ENCODE measurements around the gene SPATA24.
A peak's percentile ranks its signal among the peaks of the same experiment; 100 is the strongest.
"Not testable (repeated sequence)": the region's sequence is repeated elsewhere in the genome, so short reads cannot be mapped to it uniquely, and the experiment has no call there.

Gene SPATA24

DNA sequence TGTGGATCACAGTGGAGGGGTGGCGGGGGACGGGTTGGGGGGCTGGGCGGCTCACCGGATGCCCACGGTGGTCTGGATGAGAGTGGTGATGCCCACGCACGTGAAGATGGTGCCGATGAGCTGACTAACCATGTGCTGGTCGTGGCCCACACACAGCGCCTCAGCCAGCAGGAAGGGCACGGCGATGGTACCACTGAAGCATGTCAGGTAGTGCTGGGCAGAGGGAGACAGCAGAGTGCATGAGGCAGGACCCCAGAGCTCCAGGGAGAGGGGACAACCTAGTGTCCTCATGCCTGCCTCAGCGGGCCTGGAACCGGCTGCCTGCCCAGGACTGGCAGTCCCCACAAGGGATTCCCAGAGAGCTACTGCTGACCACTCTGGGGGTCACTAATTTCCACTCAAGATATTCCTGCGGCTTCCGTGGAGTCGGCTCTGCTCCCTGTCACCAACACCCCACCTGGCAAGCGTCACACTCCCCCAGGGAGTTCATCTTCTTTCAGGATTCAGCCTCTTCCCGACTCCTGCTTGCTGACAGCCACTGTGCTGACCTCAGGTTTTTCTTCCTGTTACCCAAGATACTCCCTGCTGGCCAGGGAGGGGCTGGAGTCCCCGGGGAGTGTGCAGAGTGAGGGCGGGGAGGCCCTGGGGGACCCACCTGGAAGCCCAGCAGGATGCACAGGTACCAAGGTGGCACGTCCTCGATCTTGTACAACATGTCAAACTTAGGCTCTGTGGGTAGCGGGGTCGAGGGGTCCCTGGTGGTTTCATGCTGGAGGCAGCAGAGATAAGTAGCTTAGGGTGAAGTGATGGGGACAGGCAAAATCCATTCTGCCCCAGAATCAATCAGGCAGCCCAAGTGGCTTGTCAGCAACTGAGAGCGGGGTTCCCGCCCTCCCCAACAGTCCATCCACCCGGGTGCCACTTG is 21.8 kb downstream of the SPATA24 start:
- no peak for DNase-seq

DNA sequence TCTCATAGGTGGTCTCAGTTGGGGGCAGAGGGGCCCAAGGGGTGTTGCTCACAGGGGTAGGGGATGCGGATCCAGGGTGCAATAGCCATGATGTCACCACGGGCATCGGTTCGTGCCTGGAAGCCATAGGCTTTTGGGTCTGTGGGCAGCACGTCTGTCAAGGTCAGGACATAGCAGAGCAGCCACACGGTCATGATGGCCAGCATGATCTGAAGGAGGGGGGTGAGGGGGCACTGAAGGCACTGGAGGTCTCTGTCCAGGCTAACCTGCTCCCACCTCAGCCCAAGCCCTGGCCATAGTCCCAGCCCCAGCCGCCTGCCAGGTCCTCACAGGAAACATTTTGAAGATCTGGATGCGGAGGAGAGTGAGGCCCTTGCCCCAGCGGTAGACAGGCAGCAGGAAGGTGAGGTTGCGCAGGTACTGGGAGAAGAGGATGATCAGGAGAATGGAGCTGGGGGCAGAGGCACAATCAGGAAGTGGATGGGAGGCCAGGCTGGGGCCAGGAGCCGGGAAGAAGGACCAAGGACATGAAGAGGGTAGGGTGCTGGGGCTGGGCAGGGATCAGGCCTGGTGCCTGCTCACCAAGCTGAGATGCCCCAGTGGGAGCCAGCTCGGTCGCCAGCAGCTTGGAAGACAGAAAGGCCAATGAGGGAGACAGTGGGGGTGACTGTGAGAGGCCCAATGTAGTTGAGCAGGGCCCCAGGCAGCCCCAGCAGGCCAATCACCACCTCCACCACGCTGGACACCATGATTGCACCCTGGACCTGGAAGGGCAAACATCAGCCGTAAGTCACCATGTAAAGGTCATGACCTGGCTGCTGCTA is 24.1 kb downstream of the SPATA24 start:
- no peak for DNase-seq

DNA sequence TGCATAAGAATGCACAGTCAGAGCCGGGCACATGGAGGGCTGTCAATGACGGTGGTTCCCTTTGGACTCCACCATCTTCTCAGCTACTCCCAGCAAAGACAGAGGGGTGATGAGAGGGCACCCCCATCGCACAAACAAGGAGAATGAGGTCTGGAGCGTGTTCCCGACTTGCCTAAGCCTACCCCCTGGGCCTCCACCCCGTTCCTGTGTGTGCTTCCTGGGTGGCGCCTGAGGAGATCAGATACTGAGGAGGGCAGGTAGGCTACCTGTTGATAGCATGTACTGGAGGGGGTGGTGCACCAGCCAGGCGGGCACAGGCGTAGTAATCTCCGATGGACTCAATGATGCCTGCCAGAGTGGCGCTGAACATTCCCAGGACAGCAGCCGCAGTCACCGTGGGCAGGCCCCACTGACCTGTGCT is 24.9 kb downstream of the SPATA24 start:
- no peak for DNase-seq

DNA sequence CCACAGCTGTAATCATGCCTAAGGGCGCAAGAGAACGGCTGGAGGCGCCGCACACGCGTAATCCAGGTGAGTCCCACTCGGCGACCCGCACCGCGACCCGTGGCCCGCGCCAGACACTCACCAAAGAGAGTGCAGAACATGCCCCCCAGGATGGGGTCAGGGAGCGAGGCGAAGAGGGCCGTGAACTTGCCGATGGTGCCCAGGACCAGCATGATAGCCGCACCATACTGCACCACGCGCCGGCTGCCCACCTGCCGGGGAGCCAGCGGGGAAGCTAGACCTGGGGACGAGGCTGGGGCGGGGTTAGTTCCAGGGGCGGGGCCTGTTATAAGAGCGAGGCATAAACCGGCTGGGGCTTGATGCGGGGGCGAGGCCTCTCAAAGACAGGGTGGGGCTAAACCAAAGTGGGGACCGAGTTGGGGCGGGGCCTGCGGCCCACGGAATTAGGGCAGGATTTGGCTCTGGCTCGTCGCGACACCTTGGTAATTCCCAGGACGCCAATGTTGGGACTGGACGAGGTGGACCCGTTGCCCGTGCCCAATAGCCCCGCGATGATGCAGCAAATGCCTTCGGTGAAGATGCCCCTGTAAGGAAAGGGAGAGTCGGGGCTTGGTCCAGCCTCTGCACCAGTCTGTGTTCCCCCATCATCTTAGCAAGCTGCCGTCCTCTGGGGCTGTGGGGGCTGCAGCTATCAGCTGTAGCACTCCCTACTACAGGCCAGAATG is 25.6 kb downstream of the SPATA24 start:
- no peak for DNase-seq

DNA sequence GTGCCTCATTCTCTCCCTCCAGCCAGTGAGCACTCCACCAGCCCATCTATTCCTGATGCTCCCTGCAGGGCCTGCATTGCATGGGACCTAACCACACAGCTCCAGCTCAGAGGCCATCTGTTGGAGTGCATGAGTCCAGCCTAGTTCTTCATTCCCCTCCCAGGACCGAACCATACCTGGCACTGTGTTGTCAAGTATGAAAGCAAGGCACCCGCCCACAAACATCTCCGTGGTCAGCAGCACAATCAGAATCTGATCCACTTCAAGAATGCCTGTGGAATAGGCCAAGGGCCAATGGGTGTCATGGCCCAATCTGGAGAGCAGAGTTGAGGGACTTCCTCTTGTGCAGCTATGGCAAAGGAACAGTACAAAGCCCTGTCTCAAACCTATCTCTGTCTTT is 26.7 kb downstream of the SPATA24 start:
- no peak for DNase-seq

DNA sequence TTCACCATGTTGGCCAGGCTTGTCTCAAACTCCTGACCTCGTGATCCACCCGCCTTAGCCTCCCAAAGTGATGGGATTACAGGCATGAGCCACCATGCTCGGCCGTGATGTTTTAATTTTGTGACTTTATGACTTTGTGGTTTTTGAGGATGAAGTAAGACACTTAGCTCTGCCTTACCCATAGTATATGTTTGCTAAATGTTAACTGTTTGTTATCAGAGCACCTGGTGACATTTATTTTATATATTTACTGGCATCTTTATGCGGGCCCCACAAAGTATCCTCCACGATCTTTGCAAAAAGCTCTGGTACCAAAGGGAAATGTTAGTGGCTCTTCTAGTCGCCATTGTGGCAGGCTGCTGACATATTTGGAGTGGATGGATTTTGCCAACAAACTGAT is 27.5 kb downstream of the SPATA24 start:
- DNase-seq: no peak

DNA sequence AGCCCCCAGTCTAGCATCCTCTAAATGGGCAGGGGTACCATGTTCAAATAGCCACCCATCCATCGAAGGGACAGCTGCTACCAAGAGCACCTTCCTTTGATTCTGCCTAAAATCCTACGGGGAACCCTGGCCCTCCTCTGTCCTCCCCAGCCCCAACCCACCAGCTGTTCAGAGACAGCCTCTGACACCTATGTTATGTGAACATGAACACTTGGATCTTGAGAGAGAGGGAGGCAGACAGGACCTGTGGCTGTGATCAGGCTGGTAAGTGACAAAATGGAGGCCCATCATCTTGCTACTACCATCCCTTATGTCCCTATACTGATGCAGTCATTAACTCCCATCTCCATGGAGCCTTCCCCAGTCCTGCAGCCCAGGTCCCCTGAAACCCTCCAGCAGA is 29.0 kb downstream of the SPATA24 start:
- DNase-seq: no peak

DNA sequence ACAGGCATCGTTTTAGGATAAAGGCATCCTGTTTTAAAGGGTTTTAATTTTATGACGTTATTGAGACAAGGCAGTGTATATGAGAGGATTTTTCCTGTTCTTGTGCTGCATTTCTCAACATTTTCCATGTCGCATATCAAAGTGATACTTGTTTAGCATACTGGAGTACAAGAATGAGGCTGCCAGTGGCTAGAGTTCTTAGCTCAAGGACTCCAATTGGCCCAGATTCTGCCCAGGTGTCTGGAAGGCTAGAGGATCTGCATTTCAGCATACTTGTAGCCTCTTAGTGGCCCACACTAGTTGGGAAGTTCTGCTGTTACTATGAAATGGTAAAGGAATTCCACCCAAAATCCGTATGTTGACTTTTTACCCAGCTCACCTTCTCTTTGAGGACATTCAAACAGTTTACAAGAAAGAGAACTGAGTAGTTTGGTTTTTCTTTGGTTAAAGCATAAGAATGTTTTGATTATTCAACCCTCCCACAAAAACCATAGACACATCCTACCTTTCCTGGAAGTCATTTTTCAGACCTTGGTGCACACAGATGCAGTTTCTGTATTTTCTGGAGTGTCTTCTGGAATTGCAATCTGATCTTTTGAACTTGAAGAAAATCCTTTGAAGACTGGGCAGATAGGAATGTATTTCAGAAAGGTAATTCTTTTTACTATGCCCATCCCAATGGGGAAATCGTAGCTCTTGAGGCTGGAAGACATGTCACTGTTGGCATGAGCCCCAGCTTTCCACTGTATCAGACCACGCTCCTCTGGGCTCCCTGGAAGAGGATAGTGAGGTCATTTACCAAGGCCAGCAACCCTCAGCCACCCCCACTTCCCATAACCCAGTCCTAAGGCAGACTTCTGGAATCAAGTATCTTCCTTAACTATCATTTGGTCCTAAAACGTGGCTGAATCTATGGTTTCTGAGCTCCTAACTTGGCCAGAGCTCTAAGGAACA is 32.1 kb downstream of the SPATA24 start:
- DNase-seq: no peak

DNA sequence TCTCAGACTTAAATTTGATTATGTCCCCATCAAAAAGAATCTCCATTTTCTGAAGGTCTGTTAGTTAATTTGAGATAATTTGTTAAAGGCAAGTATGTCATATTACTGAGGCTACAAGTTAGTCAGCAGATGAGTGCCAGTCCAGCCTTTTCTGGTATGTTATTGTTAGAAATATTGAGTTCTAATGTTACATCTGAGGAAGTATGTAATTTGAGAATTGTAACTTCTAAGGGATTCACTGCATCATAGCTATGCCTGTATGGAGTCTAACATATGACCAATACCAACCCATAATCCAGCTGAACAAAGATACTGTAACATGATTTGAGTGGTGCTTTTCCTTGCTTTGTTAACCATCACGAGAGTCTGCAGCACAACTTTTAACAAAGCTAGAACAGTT is 34.7 kb downstream of the SPATA24 start:
- no peak for DNase-seq

DNA sequence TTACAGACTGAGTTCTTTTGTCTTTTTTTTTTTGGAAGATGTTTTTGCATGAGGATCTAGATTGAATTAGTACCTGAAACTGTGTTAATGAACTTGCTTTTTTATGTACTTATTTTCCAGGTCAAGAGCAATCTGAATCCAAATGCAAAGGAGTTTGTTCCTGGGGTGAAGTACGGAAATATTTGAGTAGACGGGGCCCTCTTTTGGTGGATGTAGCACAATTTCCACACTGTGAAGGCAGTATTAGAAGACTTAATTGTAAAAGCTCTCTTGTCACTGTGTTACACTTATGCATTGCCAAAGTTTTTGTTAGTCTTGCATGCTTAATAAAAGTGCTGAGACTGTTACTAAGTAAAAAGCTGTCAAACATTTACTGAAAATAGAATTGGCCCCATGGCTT is 35.3 kb downstream of the SPATA24 start:
- DNase-seq: peak; percentile 25 to 44

DNA sequence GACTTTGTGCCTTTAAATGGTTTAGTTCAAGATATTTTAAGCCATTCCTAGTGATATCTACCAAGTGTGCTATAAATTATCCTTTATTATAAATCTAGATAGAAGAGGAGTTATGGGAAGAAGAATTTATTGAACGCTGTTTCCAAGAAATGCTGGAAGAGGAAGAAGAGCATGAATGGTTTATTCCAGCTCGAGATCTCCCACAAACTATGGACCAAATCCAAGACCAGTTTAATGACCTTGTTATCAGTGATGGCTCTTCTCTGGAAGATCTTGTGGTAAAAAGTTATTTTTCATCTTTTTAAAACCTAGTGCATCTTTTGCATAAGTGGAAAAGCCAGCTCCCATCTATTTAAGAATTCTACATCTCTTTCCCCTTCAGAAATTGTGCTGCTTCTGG is 39.4 kb downstream of the SPATA24 start:
- DNase-seq: no peak

DNA sequence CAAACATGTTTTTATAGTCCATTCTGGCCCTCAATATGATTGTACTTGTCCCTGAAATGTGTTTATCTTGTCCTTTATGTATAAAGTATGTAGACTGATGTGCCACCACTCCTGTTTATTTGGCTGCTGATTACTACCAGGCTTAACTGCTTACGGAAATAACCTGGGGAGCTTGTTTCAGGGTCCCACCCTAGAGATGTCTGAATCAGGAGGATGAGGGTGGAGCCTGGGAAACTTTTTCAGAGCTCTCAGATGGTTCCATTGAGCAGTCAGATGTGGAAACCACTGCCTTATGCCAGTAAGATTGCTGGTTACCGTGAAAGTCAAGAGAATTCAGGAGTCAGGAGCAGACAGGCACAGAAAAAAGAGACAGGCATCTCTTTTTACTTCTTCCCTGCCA is 40.0 kb downstream of the SPATA24 start:
- DNase-seq: no peak

DNA sequence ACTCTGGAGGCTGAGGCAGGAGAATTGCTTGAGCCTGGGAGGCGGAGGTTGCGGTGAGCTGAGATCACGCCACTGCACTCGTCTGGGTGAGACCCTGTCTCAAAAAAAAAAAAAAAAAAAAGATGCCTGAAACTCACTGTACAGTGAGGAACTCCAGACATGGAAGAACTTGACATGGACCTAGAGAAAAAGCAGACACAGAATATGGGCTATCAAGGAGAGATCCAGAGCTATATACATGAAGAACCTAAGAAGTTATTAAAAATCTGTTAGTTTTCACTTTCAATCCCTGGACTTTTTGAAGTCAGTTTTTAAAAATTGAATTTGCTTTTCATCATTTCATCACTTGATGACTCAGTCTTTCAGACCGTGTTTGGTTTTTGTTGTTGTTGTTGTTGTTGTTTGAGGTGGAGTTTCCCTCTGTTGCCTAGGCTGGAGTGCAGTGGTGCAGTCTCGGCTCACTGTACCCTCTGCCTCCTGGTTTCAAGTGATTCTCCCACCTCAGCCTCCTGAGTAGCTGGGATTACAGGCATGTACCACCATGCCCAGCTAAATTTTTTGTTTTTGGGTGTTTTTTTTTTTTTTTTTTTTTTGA is 42.0 kb downstream of the SPATA24 start:
- no peak for DNase-seq

DNA sequence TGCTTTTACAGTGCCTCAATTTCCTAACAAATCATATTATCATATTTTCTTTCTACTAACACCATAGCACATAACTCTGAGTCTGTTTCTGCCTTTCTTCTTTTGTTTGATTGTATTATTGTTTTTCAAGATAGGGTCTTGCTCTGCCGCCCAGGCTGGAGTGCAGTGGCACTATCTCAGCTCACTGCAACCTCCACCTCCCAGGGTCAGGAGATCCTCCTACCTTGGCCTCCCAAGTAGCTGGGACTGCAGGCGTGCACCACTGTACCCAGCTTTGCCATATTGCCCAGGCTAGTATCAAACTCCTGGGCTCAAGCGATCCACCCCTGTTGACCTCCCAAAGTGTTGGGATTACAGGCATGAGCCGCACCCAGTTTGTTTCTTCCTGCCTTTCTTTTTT is 43.5 kb downstream of the SPATA24 start:
- DNase-seq: no peak

DNA sequence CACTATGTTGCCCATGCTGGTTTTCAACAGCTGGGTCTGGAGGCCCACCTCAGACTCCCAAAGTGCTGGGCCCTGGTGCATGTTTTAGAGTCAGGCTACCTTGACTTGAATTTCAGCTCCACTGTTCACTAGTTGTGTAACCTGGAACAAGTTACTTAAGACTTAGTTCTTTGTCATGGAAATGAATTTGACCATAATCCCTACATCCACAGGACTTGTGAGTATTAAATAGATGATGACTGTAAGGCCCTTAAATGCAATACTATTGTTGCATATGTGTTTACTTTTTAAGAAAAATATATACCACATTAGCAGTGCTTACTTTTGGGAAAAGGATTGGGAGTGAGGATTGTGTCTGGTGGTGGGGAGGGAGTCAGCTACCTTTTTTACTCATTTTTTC is 45.8 kb downstream of the SPATA24 start:
- DNase-seq: no peak

DNA sequence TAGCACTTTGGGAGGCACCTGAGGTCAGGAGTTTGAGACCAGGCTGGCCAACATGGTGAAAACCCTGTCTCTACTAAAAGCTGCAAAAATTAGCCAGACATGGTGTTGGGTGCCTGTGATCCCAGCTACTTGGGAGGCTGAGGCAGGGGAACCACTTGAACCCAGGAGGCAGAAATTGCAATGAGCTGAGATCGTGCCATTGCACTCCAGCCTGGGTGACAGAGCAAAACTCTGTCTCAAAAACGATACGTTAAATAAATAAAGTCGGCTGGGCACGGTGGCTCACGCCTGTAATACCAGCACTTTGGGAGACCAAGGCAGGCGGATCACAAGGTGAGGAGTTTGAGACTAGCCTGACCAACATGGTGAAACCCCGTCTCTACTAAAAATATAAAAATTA is 48.0 kb downstream of the SPATA24 start:
- DNase-seq: not testable (repeated sequence)

DNA sequence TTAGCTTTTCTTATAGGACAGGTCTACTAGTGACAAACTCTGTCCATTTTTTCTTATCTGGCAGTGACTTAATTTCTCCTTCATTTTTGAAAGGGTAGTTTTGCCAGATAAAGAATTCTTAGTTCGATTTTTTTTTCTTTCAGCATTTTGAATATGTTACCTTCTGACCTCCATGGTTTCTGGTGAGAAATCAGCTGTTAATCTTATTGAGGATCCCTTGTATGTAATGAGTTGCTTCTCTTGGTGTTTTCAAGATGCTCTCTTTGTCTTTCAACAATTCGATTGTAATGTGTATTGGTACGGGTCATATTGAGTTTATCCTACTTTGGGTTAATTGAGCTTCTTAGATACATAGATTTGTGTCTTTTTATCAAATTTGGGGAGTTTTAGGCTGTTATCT is 49.7 kb downstream of the SPATA24 start:
- DNase-seq: no peak

DNA sequence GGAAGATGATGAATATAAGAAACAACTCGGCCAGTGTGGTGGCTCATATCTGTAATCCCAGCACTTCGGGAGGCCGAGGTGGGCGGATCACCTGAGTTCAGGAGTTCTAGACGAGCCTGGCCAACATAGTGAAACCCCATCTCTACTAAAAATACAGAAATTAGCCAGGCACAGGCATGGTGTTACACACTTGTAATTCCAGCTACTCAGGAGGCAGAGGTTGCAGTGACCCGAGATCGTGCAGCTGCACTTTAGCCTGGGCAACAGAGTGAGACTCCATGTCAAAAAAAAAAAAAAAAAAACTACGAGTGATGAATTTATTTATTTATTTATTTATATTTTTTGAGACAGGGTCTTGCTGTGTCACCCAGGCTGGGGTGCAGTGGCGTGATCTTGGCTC is 56.0 kb downstream of the SPATA24 start:
- DNase-seq: not testable (repeated sequence)

Data from Kasumi-1 (cell line).